H9 (cell line): Measurements from ENCODE around the gene ZSWIM4. TPM values are rescaled to one million over a fixed set of nuclear protein-coding genes. Genes with fewer than 3 reads are reported as not detected.

ENCODE experiments used
- DNase-seq: peaks from one replicate; pipeline ENCODE4 v3.0.0-alpha.2; 2017
- H2AFZ ChIP-seq: one replicate; pipeline ENCODE4 v1.6.1; 2013; ENCODE audit warnings: mild to moderate bottlenecking, low read length, control low read depth, moderate library complexity
- H2AK5ac ChIP-seq: 2 replicates; pipeline ENCODE4 v1.6.1; 2013; ENCODE audit warnings: low read length, control low read depth, mixed read lengths; ENCODE audit not compliant: insufficient read length
- H2BK120ac ChIP-seq: one replicate; pipeline ENCODE4 v1.6.1; 2013; ENCODE audit warnings: low read depth, mild to moderate bottlenecking, low read length, control low read depth, inconsistent platforms; ENCODE audit not compliant: poor library complexity, severe bottlenecking
- H2BK12ac ChIP-seq: 2 replicates; pipeline ENCODE4 v1.6.1; 2013; ENCODE audit warnings: low read length, control low read depth, mixed read lengths, low read depth; ENCODE audit not compliant: insufficient read length
- H2BK15ac ChIP-seq: 2 replicates; pipeline ENCODE4 v1.6.1; 2013; ENCODE audit warnings: low read depth, low read length, control low read depth
- H2BK20ac ChIP-seq: one replicate; pipeline ENCODE4 v1.6.1; 2013; ENCODE audit warnings: low read depth, mild to moderate bottlenecking, low read length, control low read depth, inconsistent platforms; ENCODE audit not compliant: poor library complexity, severe bottlenecking
- H2BK5ac ChIP-seq: 2 replicates; pipeline ENCODE4 v1.6.1; 2013; ENCODE audit warnings: low read length, control low read depth, mixed read lengths; ENCODE audit not compliant: insufficient read length
- H3K14ac ChIP-seq: 2 replicates; pipeline ENCODE4 v1.6.1; 2013; ENCODE audit warnings: low read length, control low read depth; ENCODE audit not compliant: insufficient read depth
- H3K18ac ChIP-seq: 2 replicates; pipeline ENCODE4 v1.6.1; 2013; ENCODE audit warnings: low read depth, mild to moderate bottlenecking, mixed read lengths, low read length, control low read depth; ENCODE audit not compliant: insufficient read length
- H3K23ac ChIP-seq: 2 replicates; pipeline ENCODE4 v1.6.1; 2013; ENCODE audit warnings: low read length, control low read depth, mixed read lengths, low read depth; ENCODE audit not compliant: insufficient read length
- H3K23me2 ChIP-seq: 2 replicates; pipeline ENCODE4 v1.6.1; 2013; ENCODE audit warnings: low read depth, mild to moderate bottlenecking, mixed read lengths, low read length, control low read depth; ENCODE audit not compliant: insufficient read length, poor library complexity, severe bottlenecking
- H3K27ac ChIP-seq: 2 replicates; pipeline ENCODE4 v1.5.1; 2013; ENCODE audit warnings: low read length, control low read depth, mixed read lengths, low read depth; ENCODE audit not compliant: insufficient read length
- H3K27me3 ChIP-seq: 2 replicates; pipeline ENCODE4 v1.6.1; 2013; ENCODE audit warnings: low read length, control low read depth, inconsistent platforms; ENCODE audit not compliant: insufficient read depth
- H3K4ac ChIP-seq: 2 replicates; pipeline ENCODE4 v1.6.1; 2013; ENCODE audit warnings: low read depth, mild to moderate bottlenecking, control low read depth, inconsistent platforms, low read length, moderate library complexity
- H3K4me1 ChIP-seq: 2 replicates; pipeline ENCODE4 v1.6.1; 2013; ENCODE audit warnings: low read length, control low read depth, inconsistent platforms; ENCODE audit not compliant: insufficient read depth
- H3K4me2 ChIP-seq: 2 replicates; pipeline ENCODE4 v1.6.1; 2013; ENCODE audit warnings: low read length, control low read depth, mixed read lengths; ENCODE audit not compliant: insufficient read length, insufficient read depth
- H3K56ac ChIP-seq: 2 replicates; pipeline ENCODE4 v1.6.1; 2013; ENCODE audit warnings: low read depth, mild to moderate bottlenecking, mixed read lengths, low read length, control low read depth; ENCODE audit not compliant: insufficient read length
- H3K79me1 ChIP-seq: 2 replicates; pipeline ENCODE4 v1.6.1; 2013; ENCODE audit warnings: low read depth, mild to moderate bottlenecking, moderate library complexity, low read length, control low read depth, inconsistent platforms; ENCODE audit not compliant: insufficient read depth, poor library complexity, severe bottlenecking
- H3K79me2 ChIP-seq: 2 replicates; pipeline ENCODE4 v1.6.1; 2013; ENCODE audit warnings: low read length, control low read depth, inconsistent platforms; ENCODE audit not compliant: insufficient read depth
- H3K9ac ChIP-seq: 2 replicates; pipeline ENCODE4 v1.6.1; 2013; ENCODE audit warnings: low read length, control low read depth, mixed read lengths; ENCODE audit not compliant: insufficient read length; ENCODE audit errors: extremely low read depth
- H3K9me3 ChIP-seq: one replicate; pipeline ENCODE4 v1.6.1; 2013; ENCODE audit warnings: low read depth, low read length, inconsistent platforms; ENCODE audit not compliant: control insufficient read depth
- H3T11ph ChIP-seq: one replicate; pipeline ENCODE4 v1.6.1; 2013; ENCODE audit warnings: mild to moderate bottlenecking, low read length, control low read depth, inconsistent platforms
- H4K20me1 ChIP-seq: one replicate; pipeline ENCODE4 v1.6.1; 2013; ENCODE audit not compliant: control insufficient read depth, insufficient read length, insufficient read depth
- H4K5ac ChIP-seq: 2 replicates; pipeline ENCODE4 v1.6.1; 2013; ENCODE audit warnings: low read depth, mild to moderate bottlenecking, mixed read lengths, low read length, control low read depth; ENCODE audit not compliant: insufficient read length
- H4K8ac ChIP-seq: replicated peaks from 2 replicates; pipeline ENCODE4 v1.6.1; 2013; ENCODE audit warnings: low read length, control low read depth, mixed read lengths, low read depth; ENCODE audit not compliant: insufficient read length
- H4K91ac ChIP-seq: 2 replicates; pipeline ENCODE4 v1.6.1; 2013; ENCODE audit warnings: low read depth, mild to moderate bottlenecking, moderate library complexity, mixed read lengths, low read length, control low read depth; ENCODE audit not compliant: insufficient read length
- H3K27ac Mint-ChIP-seq, 3 experiments: 2 replicates in 2 of 3; 3 replicates in 1 of 3; pipeline ENCODE4 v1.8.0; 2020 to 2021; ENCODE audit warnings: mixed read lengths in 3 of 3, mild to moderate bottlenecking in 1 of 3, moderate library complexity in 1 of 3
- H3K27me3 Mint-ChIP-seq: 2 replicates; pipeline ENCODE4 v1.8.0; 2021; ENCODE audit warnings: low read depth, mild to moderate bottlenecking, moderate library complexity, mixed read lengths
- H3K36me3 Mint-ChIP-seq, 3 experiments: 2 replicates in 2 of 3; 3 replicates in 1 of 3; pipeline ENCODE4 v1.8.0; 2020 to 2021; ENCODE audit warnings: low read depth in 3 of 3, mixed read lengths in 3 of 3; ENCODE audit not compliant: insufficient read depth in 1 of 3
- H3K4me1 Mint-ChIP-seq, 2 experiments: 2 replicates each; pipeline ENCODE4 v1.8.0; 2020; ENCODE audit warnings: mixed read lengths in 2 of 2
- H3K4me3 Mint-ChIP-seq, 2 experiments: 2 replicates in 1 of 2; 3 replicates in 1 of 2; pipeline ENCODE4 v1.8.0; 2020 to 2021; ENCODE audit warnings: mild to moderate bottlenecking in 2 of 2, mixed read lengths in 2 of 2, moderate library complexity in 1 of 2
- H3K9me3 Mint-ChIP-seq, 2 experiments: 2 replicates in 1 of 2; 3 replicates in 1 of 2; pipeline ENCODE4 v1.8.0; 2020; ENCODE audit warnings: mild to moderate bottlenecking in 2 of 2, mixed read lengths in 2 of 2, moderate library complexity in 1 of 2
- WGBS: extraction: QIAGEN DNeasy Blood & Tissue Kit; methylation state at CpG from one replicate; pipeline ENCODE4 v1.1.7; 2013; ENCODE audit warnings: missing lambda C conversion rate, low lambda C conversion rate, mixed read lengths; ENCODE audit not compliant: insufficient read length; ENCODE audit errors: extremely low coverage; 5-methylcytosine and 5-hydroxymethylcytosine counted together
- total RNA-seq: library from RNA; stranded (reverse); gene quantifications from 2 replicates; pipeline ENCODE4 v1.2.1, GENCODE V29; 2021
- TF ChIP-seq, protein P1 (sequence below): fragments of 200-600 bp; sonication (generic); conservative IDR thresholded peaks from 3 replicates; pipeline ENCODE4 v1.8.0; 2021; ENCODE audit warnings: antibody characterized with exemption, mild to moderate bottlenecking

The ZSWIM4 gene
- total RNA-seq, 1 experiment from 2014 or later: 50.7 TPM

DNA sequence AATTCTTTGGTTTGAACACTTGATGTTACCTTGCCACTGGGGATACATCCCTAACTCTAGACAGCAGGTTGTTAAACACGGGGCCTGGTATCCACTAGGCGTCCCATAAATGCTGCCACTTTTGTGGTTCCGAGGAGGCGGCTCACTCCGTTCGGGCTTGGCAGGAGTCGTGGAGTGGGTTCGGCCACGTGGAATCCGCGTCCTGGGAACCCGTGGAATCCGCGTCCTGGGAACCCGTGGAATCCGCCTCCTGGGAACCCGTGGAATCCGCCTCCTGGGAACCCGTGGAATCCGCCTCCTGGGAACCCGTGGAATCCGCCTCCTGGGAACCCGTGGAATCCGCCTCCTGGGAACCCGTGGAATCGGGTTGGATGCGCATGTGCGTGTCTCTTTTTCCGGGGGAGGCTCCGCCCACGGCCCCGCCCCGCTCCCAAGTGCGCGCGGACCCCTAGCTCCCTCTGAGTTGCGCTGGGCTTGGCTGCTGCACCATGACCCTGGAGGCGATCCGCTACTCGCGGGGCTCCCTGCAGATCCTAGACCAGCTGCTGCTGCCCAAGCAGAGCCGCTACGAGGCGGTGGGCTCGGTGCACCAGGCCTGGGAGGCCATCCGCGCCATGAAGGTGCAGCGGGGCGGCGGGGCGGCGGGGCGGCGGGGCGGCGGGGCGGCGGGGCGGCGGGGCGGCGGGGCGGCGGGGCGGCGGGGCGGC is 31.0 kb upstream of the ZSWIM4 start, which contains the start of gene MRI1:
MRI1 (plus strand) TSS at position 422 of the 707 bp plus-strand sequence; CDS start at position 489, 67 bp downstream.
- Histone ChIP-seq H4K8ac (no peak within 1 kb of the TSS), H2AK5ac (no peak within 1 kb of the TSS), H3K79me2 (no peaks in the 10 kb centered on the region), H4K91ac (no peak within 1 kb of the TSS), H3T11ph (no peak within 1 kb of the TSS), H3K4me2 (peak within 1 kb of the TSS; percentile 73), H2BK5ac (no peak within 1 kb of the TSS), H3K4ac (no peak within 1 kb of the TSS), H4K20me1 (no peaks in the 10 kb centered on the region), H3K14ac (no peak within 1 kb of the TSS; the same call in 1 of the 2 replicates), H3K18ac (no peak within 1 kb of the TSS), H3K79me1 (no peaks in the 10 kb centered on the region), H2BK15ac (no peak within 1 kb of the TSS), H3K56ac (no peak within 1 kb of the TSS), H3K9me3 (no peaks in the 10 kb centered on the region), H2AFZ (no peak within 1 kb of the TSS), H2BK20ac (no peak within 1 kb of the TSS), H3K23me2 (peaks cover 4% of the 10 kb centered on the region), H3K23ac (no peak within 1 kb of the TSS), H3K27me3 (no peaks in the 10 kb centered on the region), H4K5ac (no peak within 1 kb of the TSS), H2BK12ac (no peak within 1 kb of the TSS), H3K4me1 (no peaks in the 10 kb centered on the region; the same call in 1 of the 2 replicates), H3K9ac (no peak within 1 kb of the TSS), H2BK120ac (no peak within 1 kb of the TSS), H3K27ac (no peak within 1 kb of the TSS)
- TF ChIP-seq, protein P1, sequence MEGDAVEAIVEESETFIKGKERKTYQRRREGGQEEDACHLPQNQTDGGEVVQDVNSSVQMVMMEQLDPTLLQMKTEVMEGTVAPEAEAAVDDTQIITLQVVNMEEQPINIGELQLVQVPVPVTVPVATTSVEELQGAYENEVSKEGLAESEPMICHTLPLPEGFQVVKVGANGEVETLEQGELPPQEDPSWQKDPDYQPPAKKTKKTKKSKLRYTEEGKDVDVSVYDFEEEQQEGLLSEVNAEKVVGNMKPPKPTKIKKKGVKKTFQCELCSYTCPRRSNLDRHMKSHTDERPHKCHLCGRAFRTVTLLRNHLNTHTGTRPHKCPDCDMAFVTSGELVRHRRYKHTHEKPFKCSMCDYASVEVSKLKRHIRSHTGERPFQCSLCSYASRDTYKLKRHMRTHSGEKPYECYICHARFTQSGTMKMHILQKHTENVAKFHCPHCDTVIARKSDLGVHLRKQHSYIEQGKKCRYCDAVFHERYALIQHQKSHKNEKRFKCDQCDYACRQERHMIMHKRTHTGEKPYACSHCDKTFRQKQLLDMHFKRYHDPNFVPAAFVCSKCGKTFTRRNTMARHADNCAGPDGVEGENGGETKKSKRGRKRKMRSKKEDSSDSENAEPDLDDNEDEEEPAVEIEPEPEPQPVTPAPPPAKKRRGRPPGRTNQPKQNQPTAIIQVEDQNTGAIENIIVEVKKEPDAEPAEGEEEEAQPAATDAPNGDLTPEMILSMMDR: no peak
- DNase-seq: peak; percentile 48
- Mint-ChIP-seq H3K4me1 (peaks cover 6 to 8% of the 10 kb centered on the region in 2 experiments), H3K27ac (0 out of 7 replicates have a peak within 1 kb of the TSS, but pooled peaks of 1 of the 3 experiments have one; percentile 42), H3K4me3 (peak within 1 kb of the TSS; percentile 69 to 84), H3K9me3 (no peaks in the 10 kb centered on the region), H3K36me3 (peaks cover 6 to 33% (median 30%) of the 10 kb centered on the region in 3 experiments; a peak in 6 of 7 replicates), H3K27me3 (peaks cover 1% of the 10 kb centered on the region)
- WGBS: no CpG with 5 or more reads among the region's 67 CpGs
